ENCODE data around the gene FAM228B.

GRCh38 chr2:24122366-24123194, 689 bp upstream of the FAM228B start:
- TF ChIP-seq POLR2A (IDR thresholded peaks at IDR 0.05), result no peak
- no peak for TF ChIP-seq CTCF (IDR thresholded peaks at IDR 0.05 in 4 of 5, conservative IDR thresholded peaks at IDR 0.05 in 1 of 5)

All from gastrocnemius medialis (tissue), 4 donors.